Muscle layer of colon (tissue), 2 donors: Measurements from ENCODE around the gene CASP5.
"Not testable (repeated sequence)": the region's sequence is repeated elsewhere in the genome, so short reads cannot be mapped to it uniquely, and the experiment has no call there.

Experiments used
- H3K27ac ChIP-seq: one replicate; pipeline ENCODE4 v1.7.0; 2013; ENCODE audit warnings: low read depth, mild to moderate bottlenecking, low read length, moderate library complexity
- H3K27me3 ChIP-seq, 2 donors: one replicate each; pipeline ENCODE4 v1.7.0; 2013; ENCODE audit warnings: low read length in 2 of 2, mild to moderate bottlenecking in 2 of 2; ENCODE audit not compliant: insufficient read depth in 2 of 2, control insufficient read depth in 1 of 2
- H3K36me3 ChIP-seq: one replicate; pipeline ENCODE4 v1.7.0; 2013; ENCODE audit warnings: mild to moderate bottlenecking, low read length; ENCODE audit not compliant: insufficient read depth
- H3K4me1 ChIP-seq: one replicate; pipeline ENCODE4 v1.7.0; 2013; ENCODE audit warnings: mild to moderate bottlenecking, low read length; ENCODE audit not compliant: insufficient read depth
- H3K4me3 ChIP-seq, 2 donors: one replicate each; pipeline ENCODE4 v1.7.0; 2013; ENCODE audit warnings: low read length in 2 of 2, low read depth in 1 of 2, mild to moderate bottlenecking in 1 of 2, moderate library complexity in 1 of 2
- H3K9ac ChIP-seq: one replicate; pipeline ENCODE4 v1.7.0; 2013; ENCODE audit warnings: low read length
- H3K9me3 ChIP-seq: one replicate; pipeline ENCODE4 v1.7.0; 2013; ENCODE audit warnings: mild to moderate bottlenecking, low read length
- donor health status: abdominal sarcoma.
- donor health status: Adenocarcinoma of cecum.

The CASP5 gene

GRCh38 chr11:105023003-105023402 is at the start of gene CASP5:
TSS of gene CASP5 (minus strand) at chr11:105023168. CDS start at chr11:105023136, 32 bp downstream.
- no peaks in the 10 kb centered on the region for H3K27me3 ChIP-seq
- H3K27ac ChIP-seq = no peak within 1 kb of the TSS
- H3K9ac ChIP-seq = no peak within 1 kb of the TSS
- H3K4me1 ChIP-seq = no peaks in the 10 kb centered on the region
- H3K9me3 ChIP-seq = no peaks in the 10 kb centered on the region
- H3K4me3 ChIP-seq = no peak within 1 kb of the TSS
- H3K36me3 ChIP-seq = no peaks in the 10 kb centered on the region

- H3K27ac ChIP-seq, H3K4me3 ChIP-seq, H3K4me1 ChIP-seq, H3K9me3 ChIP-seq, H3K36me3 ChIP-seq, H3K9ac ChIP-seq, H3K27me3 ChIP-seq: not testable (repeated sequence)
These were observed 49.1 kb upstream of the CASP5 start for GRCh38 chr11:105072080-105072479.

GRCh38 chr11:105071089-105071732 is 48.2 kb upstream of the CASP5 start:
- Histone ChIP-seq H3K27me3 (no peaks in the 10 kb centered on the region), H3K4me1 (no peaks in the 10 kb centered on the region), H3K27ac (no peak overlapping the region), H3K9me3 (no peaks in the 10 kb centered on the region), H3K4me3 (no peak overlapping the region), H3K36me3 (no peaks in the 10 kb centered on the region), H3K9ac (no peak overlapping the region)

GRCh38 chr11:105070306-105070705 is 47.3 kb upstream of the CASP5 start:
- H3K4me1 ChIP-seq = no peaks in the 10 kb centered on the region
- H3K4me3 ChIP-seq = no peak overlapping the region
- no peak overlapping the region for H3K27ac ChIP-seq
- H3K27me3 ChIP-seq = no peaks in the 10 kb centered on the region
- H3K36me3 ChIP-seq = no peaks in the 10 kb centered on the region
- no peaks in the 10 kb centered on the region for H3K9me3 ChIP-seq
- no peak overlapping the region for H3K9ac ChIP-seq

- not testable (repeated sequence) for H3K27ac ChIP-seq
These were observed 46.8 kb upstream of the CASP5 start for GRCh38 chr11:105069749-105070148.

GRCh38 chr11:105063245-105063941 is 40.4 kb upstream of the CASP5 start:
- not testable (repeated sequence) for H3K9ac ChIP-seq, H3K4me3 ChIP-seq, H3K27ac ChIP-seq

More at GRCh38 chr11:105069749-105070148, 46.8 kb upstream of the CASP5 start:
- H3K27me3 ChIP-seq, H3K4me3 ChIP-seq, H3K4me1 ChIP-seq, H3K9me3 ChIP-seq, H3K36me3 ChIP-seq, H3K9ac ChIP-seq: not testable (repeated sequence)

GRCh38 chr11:105057432-105057831 is 34.5 kb upstream of the CASP5 start:
- H3K27ac ChIP-seq = no peak overlapping the region
- H3K4me3 ChIP-seq = no peak overlapping the region
- no peaks in the 10 kb centered on the region for H3K36me3 ChIP-seq
- H3K9ac ChIP-seq = no peak overlapping the region
- H3K4me1 ChIP-seq = no peaks in the 10 kb centered on the region
- H3K9me3 ChIP-seq = no peaks in the 10 kb centered on the region
- no peaks in the 10 kb centered on the region for H3K27me3 ChIP-seq

More at GRCh38 chr11:105063245-105063941, 40.4 kb upstream of the CASP5 start:
- H3K36me3 ChIP-seq, H3K4me1 ChIP-seq, H3K9me3 ChIP-seq, H3K27me3 ChIP-seq: not testable (repeated sequence)

- H3K27ac ChIP-seq = no peak overlapping the region
- H3K36me3 ChIP-seq = no peaks in the 10 kb centered on the region
- H3K4me1 ChIP-seq = no peaks in the 10 kb centered on the region
- no peaks in the 10 kb centered on the region for H3K9me3 ChIP-seq
- H3K4me3 ChIP-seq = no peak overlapping the region
- no peak overlapping the region for H3K9ac ChIP-seq
- no peaks in the 10 kb centered on the region for H3K27me3 ChIP-seq
These were observed 33.5 kb upstream of the CASP5 start for GRCh38 chr11:105056446-105056845.

GRCh38 chr11:105054723-105055493 is 31.9 kb upstream of the CASP5 start:
- Histone ChIP-seq H3K4me1 (no peaks in the 10 kb centered on the region), H3K9ac (no peak overlapping the region), H3K27me3 (no peaks in the 10 kb centered on the region), H3K4me3 (no peak overlapping the region), H3K36me3 (no peaks in the 10 kb centered on the region), H3K27ac (no peak overlapping the region), H3K9me3 (no peaks in the 10 kb centered on the region)

- Histone ChIP-seq H3K4me1 (no peaks in the 10 kb centered on the region), H3K36me3 (no peaks in the 10 kb centered on the region), H3K27me3 (no peaks in the 10 kb centered on the region), H3K9ac (no peak overlapping the region), H3K9me3 (no peaks in the 10 kb centered on the region), H3K4me3 (no peak overlapping the region), H3K27ac (no peak overlapping the region)
These were observed 29.5 kb upstream of the CASP5 start for GRCh38 chr11:105052487-105052886.

- H3K27ac ChIP-seq = no peak overlapping the region
- no peaks in the 10 kb centered on the region for H3K9me3 ChIP-seq
- H3K27me3 ChIP-seq = no peaks in the 10 kb centered on the region
- H3K4me3 ChIP-seq = no peak overlapping the region
- H3K9ac ChIP-seq = no peak overlapping the region
- H3K4me1 ChIP-seq = peaks cover 8% of the 10 kb centered on the region
- no peaks in the 10 kb centered on the region for H3K36me3 ChIP-seq
These were observed 28.6 kb upstream of the CASP5 start for GRCh38 chr11:105051559-105051958.
